ENCODE measurements around the gene TCFL5.

TCFL5 gene

DNA sequence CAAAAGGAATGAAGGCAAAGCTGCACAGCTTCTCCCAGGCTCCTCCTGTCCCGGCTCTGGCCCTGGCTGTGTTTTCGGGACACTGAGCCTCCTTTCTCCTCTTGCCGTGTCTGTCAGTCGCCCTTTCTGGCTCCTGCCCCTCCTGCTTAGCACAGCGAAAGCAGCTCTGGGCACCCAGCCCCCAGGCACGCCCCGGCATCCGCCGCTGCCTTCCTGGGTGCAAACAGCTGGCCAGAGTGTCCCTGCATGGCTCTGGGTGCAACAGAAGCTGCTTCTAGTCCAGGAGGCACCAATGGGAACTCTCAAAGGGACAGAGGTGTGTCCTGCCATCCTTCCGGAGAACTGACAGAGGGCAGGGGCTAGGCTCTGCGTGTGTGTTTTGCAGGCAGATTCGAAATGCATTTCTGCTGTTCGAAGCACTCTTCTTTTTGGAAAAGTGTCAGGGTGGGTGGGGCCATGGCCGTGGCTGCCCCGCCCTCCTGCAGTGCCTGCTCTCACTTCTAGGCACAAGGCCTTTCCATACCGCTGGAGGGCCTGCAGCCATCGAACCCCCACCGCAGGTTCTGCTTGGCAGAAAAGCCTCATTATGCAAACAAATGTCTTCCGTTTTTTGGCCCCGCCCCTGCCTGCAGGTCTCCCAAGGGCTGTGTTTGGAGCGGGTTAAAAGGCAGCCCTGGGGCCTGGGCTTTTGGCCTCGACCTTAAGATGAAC, 29.3 kb downstream of the TCFL5 start:
- peak; percentile 63 to 71 for DNase-seq

DNA sequence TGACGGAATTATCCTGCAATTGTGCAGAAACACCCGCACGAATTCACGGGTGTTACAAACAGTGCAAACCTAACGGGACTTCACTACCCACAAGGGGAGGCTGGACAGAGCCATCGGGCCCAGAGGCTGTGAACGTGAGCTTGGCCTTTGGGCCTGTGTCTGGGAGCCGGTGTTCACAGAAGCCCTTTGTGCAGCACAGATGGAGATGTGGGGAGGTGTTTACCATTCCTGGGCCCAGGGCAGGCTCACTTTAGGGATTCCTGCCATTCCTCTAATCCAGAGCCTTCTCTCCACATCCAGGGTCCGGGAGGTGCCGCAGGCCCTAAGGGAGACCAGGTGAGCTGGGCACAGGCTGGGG, 29.8 kb downstream of the TCFL5 start:
- no peak for DNase-seq

DNA sequence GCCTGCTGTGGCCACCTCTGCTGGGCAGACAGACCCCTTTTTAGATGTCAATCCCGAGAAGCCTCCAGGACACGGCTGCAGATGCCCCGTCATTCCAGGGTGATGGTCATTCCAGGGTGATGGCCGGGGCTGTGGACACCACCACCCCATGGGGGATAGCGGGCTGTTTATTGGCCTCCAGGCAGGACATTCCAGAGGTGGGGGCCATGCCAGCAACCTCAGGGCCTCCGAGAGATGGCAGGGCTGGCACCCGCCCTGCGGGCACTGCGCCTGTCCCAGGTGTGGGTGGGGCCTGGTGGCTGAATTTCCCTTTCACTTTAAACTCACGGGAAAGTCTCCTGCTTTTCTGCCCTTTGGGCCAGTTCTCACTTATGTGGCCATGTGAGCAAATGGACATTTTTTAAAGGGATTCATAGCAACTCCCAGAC, 30.2 kb downstream of the TCFL5 start:
- no peak for DNase-seq

DNA sequence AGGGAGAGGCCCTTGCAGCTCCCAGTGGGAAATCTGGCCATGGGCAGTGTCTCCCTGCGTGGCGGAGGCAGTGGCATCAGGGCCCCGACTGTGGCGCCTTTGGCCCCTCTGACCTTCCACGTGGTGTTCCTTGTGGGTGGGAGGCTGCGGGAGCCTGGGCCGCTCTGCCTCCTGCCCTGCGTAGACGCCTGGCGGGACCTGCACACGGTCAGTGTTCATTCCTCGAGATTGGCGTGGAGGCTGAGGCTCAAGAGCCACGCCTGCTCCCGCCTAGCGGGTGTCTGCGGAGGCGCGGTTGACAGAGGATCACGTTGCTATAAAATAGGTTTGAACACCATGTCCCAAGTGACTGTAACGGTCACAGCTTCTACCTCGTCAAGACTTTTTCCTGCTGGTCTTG, 30.8 kb downstream of the TCFL5 start:
- DNase-seq: no peak

- no peak for DNase-seq
Measured at GRCh38 chr20:62830251-62830650, 31.4 kb downstream of the TCFL5 start.

DNA sequence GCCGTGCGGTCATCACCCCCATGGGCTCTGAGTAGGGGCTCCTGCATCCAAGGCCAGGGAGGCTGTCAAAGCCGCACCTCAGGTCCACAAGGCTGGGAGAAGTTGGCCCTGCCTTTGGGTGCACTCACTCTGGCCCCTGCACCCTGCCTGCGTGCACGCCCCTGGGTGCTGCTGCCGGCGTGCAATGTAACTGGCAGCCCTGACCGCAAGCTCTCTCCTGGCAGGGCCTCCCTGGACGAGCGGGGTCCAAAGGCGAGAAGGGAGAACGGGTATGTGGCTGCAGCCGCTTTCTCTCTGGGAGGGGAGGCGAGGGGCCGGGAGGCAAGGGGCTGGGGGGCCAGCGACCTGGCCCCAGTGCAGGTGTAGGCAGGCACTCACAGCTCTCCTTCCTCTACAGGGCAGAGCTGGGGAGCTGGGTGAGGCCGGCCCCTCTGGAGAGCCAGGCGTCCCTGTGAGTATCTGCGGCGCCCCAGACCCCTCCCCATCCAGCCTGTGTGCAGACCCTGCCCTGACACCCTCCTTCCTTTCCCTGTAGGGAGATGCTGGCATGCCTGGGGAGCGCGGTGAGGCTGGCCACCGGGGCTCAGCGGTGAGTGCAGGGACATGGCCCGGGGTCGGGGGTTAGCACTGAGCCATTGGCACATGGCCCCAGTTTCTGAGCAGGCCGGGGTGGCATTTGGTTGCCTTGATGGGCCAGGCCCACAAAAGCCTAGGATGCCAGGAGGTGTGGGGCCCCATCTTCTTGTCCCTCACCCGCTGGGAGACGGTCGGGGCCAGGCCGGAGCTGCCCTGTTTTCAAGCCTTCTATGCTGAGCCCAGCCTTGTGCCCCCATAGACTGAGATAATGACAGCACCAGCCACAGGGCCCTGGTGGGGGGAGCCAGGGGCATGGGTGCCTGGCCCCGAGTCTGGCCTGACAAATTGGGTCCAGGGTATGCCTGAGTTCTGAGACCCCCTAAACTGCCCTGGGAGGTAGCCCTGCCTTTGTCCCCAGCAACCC, 32.1 kb downstream of the TCFL5 start:
- no peak for DNase-seq

GRCh38 chr20:62828511-62829230, 33.0 kb downstream of the TCFL5 start:
- no peak for DNase-seq

DNA sequence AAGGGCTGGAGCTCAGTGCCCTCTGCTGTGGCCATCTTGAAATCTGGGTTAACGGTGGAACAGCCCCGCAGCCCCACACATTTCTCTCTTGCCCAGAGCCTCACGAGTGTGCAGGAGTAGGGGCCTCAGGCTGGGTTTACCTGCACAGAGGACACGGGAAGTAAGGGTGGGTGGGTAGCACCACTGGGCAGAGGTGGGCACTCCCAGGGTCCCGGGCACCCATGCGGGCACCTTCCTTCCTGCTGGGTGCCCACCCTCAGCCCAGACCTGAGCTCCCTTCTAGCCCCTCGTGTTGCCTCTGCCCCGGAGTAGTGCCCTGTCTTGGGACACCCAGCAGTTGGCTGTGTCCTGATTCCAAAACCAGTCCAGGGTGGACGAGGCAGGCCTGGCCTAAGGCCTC, 33.6 kb downstream of the TCFL5 start:
- DNase-seq: no peak

- DNase-seq: no peak
Measured at GRCh38 chr20:62827311-62828038, 34.1 kb downstream of the TCFL5 start.

DNA sequence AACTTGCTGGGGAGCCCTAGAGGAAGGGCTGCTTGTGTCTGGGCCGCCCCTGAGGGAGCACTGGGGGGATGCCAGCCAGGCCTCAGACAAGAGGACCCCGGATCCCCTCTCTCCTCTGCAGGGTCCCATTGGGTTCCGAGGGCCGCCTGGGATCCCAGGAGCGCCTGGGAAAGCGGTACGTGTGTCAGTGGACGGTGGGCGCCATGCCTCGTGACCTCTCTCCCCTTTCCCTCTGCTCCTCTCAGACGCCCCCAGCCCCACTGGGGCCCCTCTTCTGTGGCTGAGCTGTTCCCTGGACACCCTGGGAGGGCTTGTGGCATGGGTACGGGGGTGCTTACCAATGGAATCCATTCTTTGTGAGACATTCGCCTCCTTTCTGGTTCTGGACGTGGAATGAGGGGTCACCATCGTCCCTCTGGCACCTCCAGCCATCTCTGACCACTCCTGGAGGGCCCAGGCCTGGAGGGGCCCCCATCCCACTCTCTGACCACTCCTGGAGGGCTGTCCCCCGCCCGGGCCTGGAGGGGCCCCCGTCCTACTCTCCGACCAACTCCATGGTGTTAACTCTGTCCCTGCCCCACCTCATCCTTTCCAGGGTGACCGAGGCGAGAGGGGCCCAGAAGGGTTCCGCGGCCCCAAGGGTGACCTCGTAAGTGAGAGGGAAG, 34.8 kb downstream of the TCFL5 start:
- no peak for DNase-seq

DNA sequence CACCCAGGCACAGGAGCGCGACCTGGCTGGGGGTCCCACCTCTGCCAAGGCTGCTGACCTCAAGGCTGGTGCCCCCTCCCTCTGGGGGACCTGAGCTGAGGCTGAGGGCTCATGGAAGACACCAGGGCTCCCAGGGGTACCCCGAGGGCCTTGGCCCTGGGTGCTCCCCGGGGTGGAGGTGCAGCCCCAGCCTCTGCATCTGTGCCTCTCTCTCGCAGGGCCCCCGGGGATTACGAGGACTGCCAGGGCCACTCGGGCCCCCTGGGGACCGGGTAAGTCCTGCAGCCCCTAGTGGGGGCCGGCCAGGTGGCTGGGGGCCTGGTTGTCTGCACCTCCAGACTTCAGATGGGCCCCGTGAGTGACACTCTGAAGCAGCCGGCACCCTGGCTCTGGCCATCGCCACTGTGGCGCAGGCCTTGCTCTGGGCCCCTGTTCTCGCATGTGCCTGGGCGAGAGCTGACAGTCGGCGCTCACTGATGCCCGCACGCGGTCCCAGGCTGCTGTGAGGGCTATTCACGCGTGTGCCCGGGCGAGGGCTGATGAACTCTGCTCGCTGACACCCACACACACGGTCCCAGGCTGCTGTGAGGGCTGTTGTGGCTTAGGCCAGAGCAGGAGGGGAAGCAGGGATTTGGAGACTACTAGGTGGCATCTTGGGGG, 35.5 kb downstream of the TCFL5 start:
- no peak for DNase-seq

GRCh38 chr20:62825333-62825985, 36.2 kb downstream of the TCFL5 start:
- DNase-seq: no peak

- DNase-seq: peak; percentile 56 to 62
Measured at GRCh38 chr20:62824476-62825332, 36.9 kb downstream of the TCFL5 start.

DNA sequence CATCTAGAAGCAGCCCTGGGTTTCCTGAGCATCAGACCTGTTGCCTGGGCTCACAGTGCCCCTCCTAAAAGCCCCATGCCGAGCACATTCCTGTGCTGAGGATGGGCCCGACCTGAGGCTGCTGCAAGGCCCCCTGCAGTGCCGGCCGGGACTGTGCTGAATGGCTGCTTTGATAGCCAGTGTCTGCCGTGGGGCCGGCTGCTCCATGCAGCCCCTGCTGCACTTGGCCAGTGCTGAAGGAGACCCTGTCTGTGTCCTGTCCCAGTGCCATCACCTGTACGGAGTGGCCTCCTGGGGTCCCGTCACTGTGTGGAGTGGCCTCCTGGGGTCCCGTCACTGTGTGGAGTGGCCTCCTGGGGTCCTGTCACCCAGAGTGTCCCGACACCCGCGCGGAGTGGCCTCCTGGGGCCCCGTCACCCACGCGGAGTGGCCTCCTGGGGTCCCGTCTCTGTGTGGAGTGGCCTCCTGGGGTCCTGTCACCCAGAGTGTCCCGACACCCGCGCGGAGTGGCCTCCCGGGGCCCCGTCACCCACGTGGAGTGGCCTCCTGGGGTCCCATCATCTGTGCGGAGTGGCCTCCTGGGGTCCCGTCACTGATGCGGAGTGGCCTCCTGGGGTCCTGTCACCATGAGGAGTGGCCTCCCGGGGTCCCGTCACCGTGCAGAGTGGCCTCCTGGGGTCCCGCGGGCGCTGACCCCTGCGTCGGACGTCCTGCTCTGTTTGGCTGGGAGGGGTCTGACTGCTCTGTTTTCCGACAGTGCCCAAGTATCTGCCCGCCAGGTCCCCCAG, 37.7 kb downstream of the TCFL5 start:
- no peak for DNase-seq

GRCh38 chr20:62822788-62823651, 38.6 kb downstream of the TCFL5 start:
- peak; percentile 78 to 86 for DNase-seq

GRCh38 chr20:62822239-62822787, 39.3 kb downstream of the TCFL5 start:
- DNase-seq: no peak

- no peak for DNase-seq
Measured at GRCh38 chr20:62821726-62822210, 39.9 kb downstream of the TCFL5 start.

Measured in Kasumi-1 (cell line).